DMS 273 (cell line): ENCODE measurements around the gene GCKR.

ENCODE experiments used
- DNase-seq: peaks from one replicate; lab custom pipeline; 2025; ENCODE audit not compliant: unreplicated experiment; lab: John Stamatoyannopoulos, UW

GCKR gene

DNA sequence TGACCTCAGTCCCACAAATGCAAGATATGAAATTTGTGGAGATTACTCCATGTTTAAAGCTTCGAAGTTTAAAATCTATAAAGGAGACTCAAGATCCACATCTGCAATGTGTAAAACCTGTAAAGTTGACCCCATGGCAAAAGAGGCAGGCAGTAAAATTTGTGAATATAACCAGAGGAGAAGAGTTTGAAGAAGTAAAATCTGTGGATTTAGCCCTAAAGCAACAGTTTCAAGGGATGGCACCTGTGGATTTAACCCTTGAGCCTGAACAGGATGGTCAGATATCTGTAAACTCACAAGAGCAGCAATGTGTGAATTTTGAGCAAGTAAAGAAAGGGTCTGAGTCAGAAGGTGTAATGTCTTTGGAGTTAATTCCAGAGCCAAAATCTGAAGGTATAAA, 75.0 kb downstream of the GCKR start:
- DNase-seq = no peak

DNA sequence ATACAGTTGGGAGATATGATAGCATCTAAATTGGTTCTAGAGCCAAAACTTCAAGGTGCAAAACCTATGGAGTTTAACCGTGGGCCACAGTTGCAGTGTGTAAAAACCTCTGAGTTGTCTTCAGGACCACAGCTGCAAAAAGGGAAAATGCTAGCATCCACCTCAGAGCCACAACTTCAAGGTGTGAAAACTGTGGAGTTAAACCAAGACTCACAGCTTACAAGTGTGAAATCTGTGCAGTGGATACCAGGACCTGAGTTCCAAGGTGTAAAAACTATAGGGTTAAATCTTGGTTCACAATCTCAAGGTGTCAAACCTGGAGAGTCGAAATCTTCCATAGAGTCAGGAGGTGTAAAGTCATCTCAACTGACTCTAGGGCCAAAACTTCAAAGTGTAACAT, 75.8 kb downstream of the GCKR start:
- DNase-seq = no peak

- DNase-seq = no peak
Observed at GRCh38 chr2:27572998-27573429, 76.4 kb downstream of the GCKR start.
